CD4-positive, CD25-positive, alpha-beta regulatory T cell (primary cell): ENCODE results near the gene CLEC4F. TPM values are rescaled to one million over a fixed set of nuclear protein-coding genes. Genes with fewer than 3 reads are reported as not detected.

Source experiments
- ATAC-seq, 2 donors: fragments of 150-1000 bp; cut with Tn5 transposase; one replicate each; pipeline ENCODE4 v1.10.0; 2021; ENCODE audit warnings: low read depth in 2 of 2, moderate number of reproducible peaks in 2 of 2, moderate library complexity in 1 of 2
- DNase-seq, 3 donors: peaks; one replicate each; pipeline versions ENCODE4 v3.0.0 to v3.0.0-alpha.2; 2012 to 2022; ENCODE audit warnings: mixed read lengths in 1 of 3
- H3K27ac ChIP-seq: one replicate; pipeline ENCODE4 v1.7.0; 2013; ENCODE audit warnings: mild to moderate bottlenecking, low read length; ENCODE audit not compliant: insufficient read depth, poor library complexity, severe bottlenecking
- H3K27me3 ChIP-seq: one replicate; pipeline ENCODE4 v1.7.0; 2013; ENCODE audit warnings: low read length; ENCODE audit not compliant: control insufficient read depth, insufficient read depth
- H3K36me3 ChIP-seq: one replicate; pipeline ENCODE4 v1.7.0; 2013; ENCODE audit warnings: mild to moderate bottlenecking, low read length, moderate library complexity; ENCODE audit not compliant: control insufficient read depth, insufficient read depth
- H3K4me1 ChIP-seq: 2 replicates; pipeline ENCODE4 v1.7.0; 2013; ENCODE audit warnings: mild to moderate bottlenecking, low read length; ENCODE audit not compliant: insufficient read depth, control insufficient read depth, poor library complexity, severe bottlenecking
- H3K4me3 ChIP-seq: one replicate; pipeline ENCODE4 v1.7.0; 2013; ENCODE audit warnings: low read depth, mild to moderate bottlenecking, low read length, moderate library complexity
- H3K9me3 ChIP-seq, 2 experiments: 1 replicate in 1 of 2; 2 replicates in 1 of 2; pipeline ENCODE4 v1.7.0; 2013; ENCODE audit warnings: low read length in 2 of 2, mild to moderate bottlenecking in 1 of 2, moderate library complexity in 1 of 2; ENCODE audit not compliant: control insufficient read depth in 2 of 2
- H3K27ac Mint-ChIP-seq, 3 donors: one replicate each; pipeline ENCODE4 v1.8.0; 2020 to 2022; ENCODE audit warnings: mild to moderate bottlenecking in 3 of 3, mixed read lengths in 3 of 3, moderate library complexity in 2 of 3
- H3K27me3 Mint-ChIP-seq: one replicate; pipeline ENCODE4 v1.8.0; 2022; ENCODE audit warnings: mild to moderate bottlenecking, mixed read lengths
- H3K36me3 Mint-ChIP-seq: one replicate; pipeline ENCODE4 v1.8.0; 2020; ENCODE audit warnings: mixed read lengths
- H3K4me1 Mint-ChIP-seq, 4 donors: one replicate each; pipeline ENCODE4 v1.8.0; 2020 to 2022; ENCODE audit warnings: mixed read lengths in 4 of 4, mild to moderate bottlenecking in 1 of 4
- H3K4me3 Mint-ChIP-seq, 4 donors: one replicate each; pipeline ENCODE4 v1.8.0; 2020 to 2022; ENCODE audit warnings: mild to moderate bottlenecking in 4 of 4, mixed read lengths in 4 of 4, moderate library complexity in 3 of 4
- H3K9me3 Mint-ChIP-seq, 7 donors: one replicate each; pipeline ENCODE4 v1.8.0; 2020 to 2022; ENCODE audit warnings: mixed read lengths in 7 of 7, mild to moderate bottlenecking in 3 of 7, moderate library complexity in 2 of 7
- polyA plus RNA-seq, 4 donors: library from polyadenylated mRNA; unstranded; fragments of 300-500 nt; fragmentation: Illumina TruSeq; gene quantifications; one replicate each; pipeline ENCODE4 v1.2.3, GENCODE V29; 2021
- total RNA-seq: library from RNA; stranded (reverse); gene quantifications from one replicate; pipeline ENCODE4 v1.2.3, GENCODE V29; 2022

Gene CLEC4F
- total and polyA plus RNA-seq, 5 donors from 2014 or later, result not detected

- Histone ChIP-seq H3K4me3 (no peak overlapping the region), H3K27me3 (peaks cover 6% of the 10 kb centered on the region), H3K27ac (no peak overlapping the region), H3K9me3 (no peaks in the 10 kb centered on the region), H3K36me3 (no peaks in the 10 kb centered on the region), H3K4me1 (no peaks in the 10 kb centered on the region)
- Mint-ChIP-seq H3K27me3 (peaks cover 20% of the 10 kb centered on the region), H3K27ac (no peak overlapping the region), H3K4me1 (no peaks in the 10 kb centered on the region), H3K4me3 (no peak overlapping the region), H3K9me3 (peaks cover 0 to 5% (median 0%) of the 10 kb centered on the region in 7 donors), H3K36me3 (no peaks in the 10 kb centered on the region)
- ATAC-seq (no peak), DNase-seq (no peak)
These were observed 40.4 kb downstream of the CLEC4F start for GRCh38 chr2:70779911-70780545.

GRCh38 chr2:70779491-70779890 lies 40.9 kb downstream of the CLEC4F start:
- ATAC-seq, result no peak
- no peaks in the 10 kb centered on the region for H3K36me3 ChIP-seq
- no peaks in the 10 kb centered on the region for H3K9me3 ChIP-seq
- peaks cover 6% of the 10 kb centered on the region for H3K27me3 ChIP-seq
- Mint-ChIP-seq H3K27me3 (peaks cover 26% of the 10 kb centered on the region), H3K27ac (no peak overlapping the region), H3K4me1 (no peaks in the 10 kb centered on the region), H3K9me3 (peaks cover 0 to 5% (median 0%) of the 10 kb centered on the region in 7 donors), H3K4me3 (no peak overlapping the region), H3K36me3 (no peaks in the 10 kb centered on the region)
- H3K4me1 ChIP-seq, result no peaks in the 10 kb centered on the region
- H3K4me3 ChIP-seq, result no peak overlapping the region
- no peak for DNase-seq
- H3K27ac ChIP-seq, result no peak overlapping the region

GRCh38 chr2:70778676-70779075 lies 41.7 kb downstream of the CLEC4F start:
- H3K9me3 ChIP-seq, result no peaks in the 10 kb centered on the region
- Mint-ChIP-seq H3K27ac (no peak overlapping the region), H3K4me1 (no peaks in the 10 kb centered on the region), H3K9me3 (peaks cover 0 to 9% (median 0%) of the 10 kb centered on the region in 7 donors), H3K36me3 (peaks cover 1% of the 10 kb centered on the region), H3K27me3 (peaks cover 33% of the 10 kb centered on the region), H3K4me3 (no peak overlapping the region)
- H3K4me1 ChIP-seq, result no peaks in the 10 kb centered on the region
- peaks cover 3% of the 10 kb centered on the region for H3K27me3 ChIP-seq
- H3K27ac ChIP-seq, result no peak overlapping the region
- no peak for DNase-seq
- H3K36me3 ChIP-seq, result no peaks in the 10 kb centered on the region
- ATAC-seq, result no peak
- no peak overlapping the region for H3K4me3 ChIP-seq

- Histone ChIP-seq H3K27ac (no peak overlapping the region), H3K27me3 (peaks cover 7% of the 10 kb centered on the region), H3K4me3 (no peak overlapping the region), H3K4me1 (no peaks in the 10 kb centered on the region), H3K9me3 (no peaks in the 10 kb centered on the region), H3K36me3 (no peaks in the 10 kb centered on the region)
- ATAC-seq, result no peak
- H3K4me1 Mint-ChIP-seq, result no peaks in the 10 kb centered on the region
- no peak overlapping the region for H3K4me3 Mint-ChIP-seq
- peaks cover 3% of the 10 kb centered on the region for H3K36me3 Mint-ChIP-seq
- peaks cover 0 to 9% (median 0%) of the 10 kb centered on the region in 7 donors for H3K9me3 Mint-ChIP-seq
- no peak for DNase-seq
- no peak overlapping the region for H3K27ac Mint-ChIP-seq
- peaks cover 37% of the 10 kb centered on the region for H3K27me3 Mint-ChIP-seq
These were observed 42.9 kb downstream of the CLEC4F start for GRCh38 chr2:70777450-70777849.

- H3K27ac ChIP-seq, result no peak overlapping the region
- no peaks in the 10 kb centered on the region for H3K4me1 ChIP-seq
- DNase-seq (no peak), ATAC-seq (no peak)
- H3K9me3 ChIP-seq, result no peaks in the 10 kb centered on the region
- Mint-ChIP-seq H3K4me3 (no peak overlapping the region), H3K4me1 (no peaks in the 10 kb centered on the region), H3K27ac (no peak overlapping the region), H3K9me3 (peaks cover 0 to 9% (median 0%) of the 10 kb centered on the region in 7 donors), H3K27me3 (peaks cover 45% of the 10 kb centered on the region), H3K36me3 (peaks cover 3% of the 10 kb centered on the region)
- H3K4me3 ChIP-seq, result no peak overlapping the region
- H3K27me3 ChIP-seq, result peaks cover 9% of the 10 kb centered on the region
- H3K36me3 ChIP-seq, result no peaks in the 10 kb centered on the region
These were observed 44.1 kb downstream of the CLEC4F start for GRCh38 chr2:70776266-70776665.

- H3K4me3 Mint-ChIP-seq, result no peak overlapping the region
- peaks cover 51% of the 10 kb centered on the region for H3K27me3 Mint-ChIP-seq
- ATAC-seq (no peak), DNase-seq (no peak)
- no peaks in the 10 kb centered on the region for H3K9me3 ChIP-seq
- no peaks in the 10 kb centered on the region for H3K4me1 ChIP-seq
- no peaks in the 10 kb centered on the region for H3K4me1 Mint-ChIP-seq
- peaks cover 0 to 4% (median 0%) of the 10 kb centered on the region in 7 donors for H3K9me3 Mint-ChIP-seq
- no peak overlapping the region for H3K27ac Mint-ChIP-seq
- H3K27me3 ChIP-seq, result peaks cover 11% of the 10 kb centered on the region
- no peaks in the 10 kb centered on the region for H3K36me3 ChIP-seq
- peaks cover 3% of the 10 kb centered on the region for H3K36me3 Mint-ChIP-seq
- H3K27ac ChIP-seq, result no peak overlapping the region
- no peak overlapping the region for H3K4me3 ChIP-seq
These were observed 45.3 kb downstream of the CLEC4F start for GRCh38 chr2:70775141-70775540.

GRCh38 chr2:70772486-70773155 lies 47.8 kb downstream of the CLEC4F start:
- Mint-ChIP-seq H3K4me3 (no peak overlapping the region), H3K27me3 (peaks cover 63% of the 10 kb centered on the region), H3K27ac (no peak overlapping the region), H3K9me3 (peaks cover 0 to 4% (median 0%) of the 10 kb centered on the region in 7 donors), H3K4me1 (peaks cover 0 to 10% (median 3%) of the 10 kb centered on the region in 4 donors), H3K36me3 (peaks cover 3% of the 10 kb centered on the region)
- H3K4me1 ChIP-seq, result peaks cover 4% of the 10 kb centered on the region
- no peaks in the 10 kb centered on the region for H3K9me3 ChIP-seq
- ATAC-seq (no peak), DNase-seq (no peak)
- no peak overlapping the region for H3K4me3 ChIP-seq
- peaks cover 22% of the 10 kb centered on the region for H3K27me3 ChIP-seq
- H3K27ac ChIP-seq, result no peak overlapping the region
- no peaks in the 10 kb centered on the region for H3K36me3 ChIP-seq

- Histone ChIP-seq H3K36me3 (no peaks in the 10 kb centered on the region), H3K27ac (no peak overlapping the region), H3K9me3 (no peaks in the 10 kb centered on the region), H3K4me3 (no peak overlapping the region), H3K4me1 (peaks cover 13% of the 10 kb centered on the region), H3K27me3 (peaks cover 25% of the 10 kb centered on the region)
- Mint-ChIP-seq H3K27me3 (peaks cover 68% of the 10 kb centered on the region), H3K27ac (no peak overlapping the region), H3K36me3 (peaks cover 3% of the 10 kb centered on the region), H3K4me1 (peaks cover 5 to 16% (median 8%) of the 10 kb centered on the region in 4 donors), H3K9me3 (peaks cover 0 to 4% (median 0%) of the 10 kb centered on the region in 7 donors), H3K4me3 (no peak overlapping the region)
- ATAC-seq (no peak), DNase-seq (no peak)
These were observed 49.0 kb downstream of the CLEC4F start for GRCh38 chr2:70771446-70771845.
